RWPE1 (cell line): ENCODE data around the gene ST6GALNAC1.
A peak's percentile ranks its signal among the peaks of the same experiment; 100 is the strongest.

Experiments used
- CTCF ChIA-PET: fragments of 350-600 bp; sonication (Branson Sonifier 250); formaldehyde crosslinking; extraction: SDS; loops from one replicate; lab custom pipeline; 2021; lab: Yijun Ruan, JAX
- POLR2A ChIA-PET: fragments of 400-600 bp; formaldehyde crosslinking; extraction: SDS; loops from one replicate; lab custom pipeline; 2020; ENCODE audit warnings: antibody characterized with exemption; ENCODE audit not compliant: low non-redundant PET; lab: Yijun Ruan, JAX
- DNase-seq: peaks from one replicate; pipeline ENCODE4 v3.0.0; 2012; ENCODE audit warnings: low spot score
- H3K27ac ChIP-seq: fragments of 450-650 bp; 2 replicates; pipeline ENCODE4 v1.5.1; 2017
- CTCF ChIP-seq: fragments of 450-650 bp; conservative IDR thresholded peaks from 2 replicates; pipeline ENCODE4 v1.5.1; 2017; ENCODE audit warnings: low read depth, mild to moderate bottlenecking

ST6GALNAC1 gene

GRCh38 chr17:76584427-76585032 is 59.0 kb downstream of the ST6GALNAC1 start:
- no peak for DNase-seq
- CTCF ChIA-PET, result interaction anchor here (1.2 to 1.7 kb wide), 3 partner anchors 9 to 61 kb away, joined by 3 to 9 read pairs (median 6); no protein-coding TSS in a partner anchor
- POLR2A ChIA-PET, result interaction anchor here (1.1 kb wide), 1 partner anchor 13 kb away, joined by 3 read pairs; no protein-coding TSS in a partner anchor
- peak overlapping the region; percentile 96 for H3K27ac ChIP-seq
- TF ChIP-seq CTCF, result no peak

DNA sequence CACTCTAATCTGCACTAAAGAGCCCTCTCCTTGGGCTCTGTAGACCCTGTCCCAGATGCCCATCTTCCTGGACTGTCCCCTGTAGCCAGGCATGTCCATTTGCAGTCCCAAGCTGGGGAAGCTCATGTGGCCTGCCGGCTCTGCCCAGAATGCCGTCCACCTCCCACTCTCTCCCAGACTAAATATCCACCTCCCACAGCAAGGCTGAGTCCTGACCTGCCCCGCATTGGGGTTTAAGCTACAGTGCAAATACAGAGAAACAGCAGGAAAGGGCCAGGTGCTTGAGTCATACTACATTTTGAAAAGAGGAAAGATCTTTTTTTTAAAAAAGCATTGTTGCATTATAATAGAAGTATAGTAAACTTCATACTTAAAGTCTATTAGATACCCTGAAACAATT is 60.9 kb downstream of the ST6GALNAC1 start:
- peak; percentile 55 for DNase-seq
- no peak for TF ChIP-seq CTCF
- peak overlapping the region; percentile 96 for H3K27ac ChIP-seq
- ChIA-PET POLR2A (interaction anchor here (0.7 to 1.0 kb wide), 2 partner anchors 16 to 541 kb away, joined by 3 read pairs; no protein-coding TSS in a partner anchor), CTCF (interaction anchor here (0.7 kb wide), 2 partner anchors 10 to 41 kb away, joined by 3 to 4 read pairs; no protein-coding TSS in a partner anchor)

DNA sequence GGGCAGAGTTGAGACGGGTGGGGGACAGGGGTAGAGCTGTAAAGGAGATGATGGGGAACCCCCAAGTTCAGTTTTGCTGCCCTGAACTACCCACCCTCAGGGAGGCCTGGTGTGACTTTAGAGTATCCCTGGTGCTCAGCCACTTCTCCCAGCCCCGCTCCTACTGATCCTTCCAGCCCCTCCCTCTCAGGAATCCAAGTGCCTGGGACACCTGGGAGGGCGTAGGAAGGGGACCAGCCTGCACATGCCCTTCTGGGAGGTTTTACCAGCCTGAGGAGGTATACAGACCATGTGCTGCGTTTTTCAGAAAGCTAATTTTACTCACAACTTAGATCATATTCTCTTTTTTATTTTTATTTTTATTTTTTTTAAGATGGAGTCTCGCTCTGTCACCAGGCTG is 62.0 kb downstream of the ST6GALNAC1 start:
- peak overlapping the region; percentile 96 for H3K27ac ChIP-seq
- TF ChIP-seq CTCF, result no peak
- ChIA-PET POLR2A (interaction anchor here (0.7 to 1.0 kb wide), 2 partner anchors 17 to 132 kb away, joined by 3 read pairs; no protein-coding TSS in a partner anchor), CTCF (no interaction called here)
- peak; percentile 50 for DNase-seq

DNA sequence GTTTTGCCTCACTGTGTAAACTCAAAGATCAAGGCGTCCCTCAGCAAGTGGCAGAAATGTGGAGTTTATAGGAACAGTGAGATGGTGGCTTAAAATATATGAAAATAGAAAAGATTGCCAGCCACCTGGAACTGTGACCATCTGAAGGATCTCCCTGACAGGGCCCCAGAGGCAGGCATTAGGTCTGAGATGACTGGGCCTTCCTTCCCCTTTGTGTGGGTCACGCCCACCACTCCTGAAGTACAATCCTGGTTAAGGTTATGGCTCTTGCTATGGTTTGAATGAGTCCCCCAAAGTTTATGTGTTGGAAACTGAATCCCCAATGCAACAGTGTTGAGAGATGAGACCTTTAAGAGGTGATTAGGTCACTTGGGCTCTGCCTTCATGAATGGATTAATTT is 64.3 kb downstream of the ST6GALNAC1 start:
- no peak for DNase-seq
- ChIA-PET CTCF (interaction anchor here (0.6 to 1.0 kb wide), 3 partner anchors 56 to 113 kb away, joined by 3 to 5 read pairs (median 3); no protein-coding TSS in a partner anchor), POLR2A (no interaction called here)
- peak overlapping the region; percentile 70 for H3K27ac ChIP-seq
- no peak for TF ChIP-seq CTCF

DNA sequence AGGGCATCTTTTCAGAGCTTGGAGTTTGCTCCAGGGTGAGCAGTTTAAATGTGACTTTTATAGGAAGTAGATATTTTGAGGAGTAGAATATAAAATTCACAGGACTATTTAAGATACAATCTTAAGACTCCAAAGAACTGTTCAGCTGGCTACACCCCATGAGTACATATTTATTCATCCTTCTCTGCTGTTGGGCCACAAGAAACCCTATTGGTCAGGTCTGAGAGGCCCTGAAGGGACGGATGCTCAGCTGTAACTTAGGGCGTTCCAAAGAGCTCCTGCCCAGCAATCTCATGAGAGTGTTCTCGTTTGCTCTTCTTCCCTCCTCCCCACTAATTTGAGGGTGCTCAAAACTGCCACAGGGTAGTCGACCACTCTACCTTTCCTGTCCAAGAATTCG is 65.2 kb downstream of the ST6GALNAC1 start:
- H3K27ac ChIP-seq, result peak overlapping the region; percentile 70

More for the DNA sequence above, 65.2 kb downstream of the ST6GALNAC1 start:
- ChIA-PET POLR2A (interaction anchor here (1.0 kb wide), 1 partner anchor 11 kb away, joined by 5 read pairs; no protein-coding TSS in a partner anchor), CTCF (interaction anchor here (0.8 to 1.2 kb wide), 3 partner anchors 15 to 55 kb away, joined by 3 to 6 read pairs (median 3); no protein-coding TSS in a partner anchor)
- TF ChIP-seq CTCF, result no peak
- peak; percentile 75 for DNase-seq
